Endothelial cell (in vitro differentiated cells): Measurements from ENCODE around the gene PTPRT. TPM values are rescaled to one million over a fixed set of nuclear protein-coding genes. Genes with fewer than 3 reads are reported as not detected.
"Not testable (repeated sequence)": the region's sequence is repeated elsewhere in the genome, so short reads cannot be mapped to it uniquely, and the experiment has no call there.

Experiments
- DNase-seq: peaks from one replicate; pipeline ENCODE4 v3.0.0; 2021; ENCODE audit warnings: low spot score
- H3K27ac Mint-ChIP-seq: one replicate; pipeline ENCODE4 v1.8.0; 2021; ENCODE audit warnings: mixed read lengths, inconsistent platforms; ENCODE audit not compliant: unreplicated experiment
- H3K27me3 Mint-ChIP-seq: one replicate; pipeline ENCODE4 v1.8.0; 2021; ENCODE audit warnings: mild to moderate bottlenecking, moderate library complexity, mixed read lengths, inconsistent platforms; ENCODE audit not compliant: unreplicated experiment
- H3K36me3 Mint-ChIP-seq: one replicate; pipeline ENCODE4 v1.8.0; 2021; ENCODE audit warnings: mild to moderate bottlenecking, low read depth, mixed read lengths, inconsistent platforms; ENCODE audit not compliant: unreplicated experiment
- H3K4me1 Mint-ChIP-seq: one replicate; pipeline ENCODE4 v1.8.0; 2021; ENCODE audit warnings: mild to moderate bottlenecking, mixed read lengths, inconsistent platforms; ENCODE audit not compliant: unreplicated experiment
- H3K4me3 Mint-ChIP-seq: one replicate; pipeline ENCODE4 v1.8.0; 2021; ENCODE audit warnings: mild to moderate bottlenecking, mixed read lengths, inconsistent platforms; ENCODE audit not compliant: unreplicated experiment
- H3K9me3 Mint-ChIP-seq: one replicate; pipeline ENCODE4 v1.8.0; 2021; ENCODE audit warnings: mixed read lengths, inconsistent platforms; ENCODE audit not compliant: unreplicated experiment
- total RNA-seq: library from RNA; stranded (reverse); fragmentation: NEBNext Ultra II Directional; extraction: Animal tissue kit (Norgen Biotek cat#: 25700); gene quantifications from one replicate; pipeline ENCODE4 v1.2.1, GENCODE V29; 2021; ENCODE audit not compliant: unreplicated experiment
- TF ChIP-seq, protein P1 (sequence below): fragments of 200-600 bp; sonication (generic); IDR thresholded peaks from one replicate; pipeline ENCODE4 v1.5.0; 2021; ENCODE audit warnings: antibody characterized with exemption; ENCODE audit not compliant: unreplicated experiment

The PTPRT gene
- total RNA-seq, 1 donor from 2014 or later: 0.10 TPM

DNA sequence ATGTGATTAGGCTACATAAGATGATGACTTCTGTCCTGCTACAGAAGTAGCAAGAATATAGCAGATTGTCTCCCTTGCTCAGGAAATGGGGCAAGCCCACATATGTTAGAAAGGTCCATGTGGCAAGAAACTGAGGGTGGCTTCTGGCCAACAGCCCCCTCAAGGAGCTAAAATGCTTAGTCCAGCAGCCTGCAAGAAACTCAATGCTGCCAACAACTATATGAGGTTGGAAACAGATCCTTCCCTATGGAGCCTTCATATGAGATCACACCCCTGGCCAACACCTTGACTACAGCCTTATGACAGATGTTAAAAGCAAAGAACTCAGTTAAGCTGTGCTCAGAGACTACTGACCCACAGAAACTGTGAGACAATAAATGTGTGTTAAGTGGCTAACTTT, 22.1 kb downstream of the PTPRT start:
- TF ChIP-seq, protein P1, sequence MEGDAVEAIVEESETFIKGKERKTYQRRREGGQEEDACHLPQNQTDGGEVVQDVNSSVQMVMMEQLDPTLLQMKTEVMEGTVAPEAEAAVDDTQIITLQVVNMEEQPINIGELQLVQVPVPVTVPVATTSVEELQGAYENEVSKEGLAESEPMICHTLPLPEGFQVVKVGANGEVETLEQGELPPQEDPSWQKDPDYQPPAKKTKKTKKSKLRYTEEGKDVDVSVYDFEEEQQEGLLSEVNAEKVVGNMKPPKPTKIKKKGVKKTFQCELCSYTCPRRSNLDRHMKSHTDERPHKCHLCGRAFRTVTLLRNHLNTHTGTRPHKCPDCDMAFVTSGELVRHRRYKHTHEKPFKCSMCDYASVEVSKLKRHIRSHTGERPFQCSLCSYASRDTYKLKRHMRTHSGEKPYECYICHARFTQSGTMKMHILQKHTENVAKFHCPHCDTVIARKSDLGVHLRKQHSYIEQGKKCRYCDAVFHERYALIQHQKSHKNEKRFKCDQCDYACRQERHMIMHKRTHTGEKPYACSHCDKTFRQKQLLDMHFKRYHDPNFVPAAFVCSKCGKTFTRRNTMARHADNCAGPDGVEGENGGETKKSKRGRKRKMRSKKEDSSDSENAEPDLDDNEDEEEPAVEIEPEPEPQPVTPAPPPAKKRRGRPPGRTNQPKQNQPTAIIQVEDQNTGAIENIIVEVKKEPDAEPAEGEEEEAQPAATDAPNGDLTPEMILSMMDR: no peak
- no peak for DNase-seq
- Mint-ChIP-seq H3K36me3 (peaks cover 4% of the 10 kb centered on the region), H3K27ac (no peak overlapping the region), H3K4me3 (no peak overlapping the region), H3K27me3 (peaks cover 3% of the 10 kb centered on the region), H3K4me1 (no peaks in the 10 kb centered on the region), H3K9me3 (peaks cover 33% of the 10 kb centered on the region)

GRCh38 chr20:43167021-43167420, 22.7 kb downstream of the PTPRT start:
- Mint-ChIP-seq H3K27ac (no peak overlapping the region), H3K4me1 (no peaks in the 10 kb centered on the region), H3K4me3 (no peak overlapping the region), H3K36me3 (peaks cover 4% of the 10 kb centered on the region), H3K27me3 (peaks cover 2% of the 10 kb centered on the region), H3K9me3 (peaks cover 34% of the 10 kb centered on the region)
- TF ChIP-seq, protein P1: no peak
- DNase-seq: no peak

- no peak for DNase-seq
- Mint-ChIP-seq H3K36me3 (peaks cover 4% of the 10 kb centered on the region), H3K27me3 (peaks cover 2% of the 10 kb centered on the region), H3K4me3 (no peak overlapping the region), H3K27ac (no peak overlapping the region), H3K4me1 (no peaks in the 10 kb centered on the region), H3K9me3 (peaks cover 31% of the 10 kb centered on the region)
- TF ChIP-seq, protein P1: no peak
These were observed 24.1 kb downstream of the PTPRT start for GRCh38 chr20:43165611-43166010.

GRCh38 chr20:43164736-43165135, 25.0 kb downstream of the PTPRT start:
- not testable (repeated sequence) for H3K27ac Mint-ChIP-seq, H3K4me1 Mint-ChIP-seq, DNase-seq, H3K36me3 Mint-ChIP-seq, H3K4me3 Mint-ChIP-seq, H3K27me3 Mint-ChIP-seq
- H3K9me3 Mint-ChIP-seq: peaks cover 32% of the 10 kb centered on the region

GRCh38 chr20:43161716-43162115, 28.0 kb downstream of the PTPRT start:
- TF ChIP-seq, protein P1: no peak
- Mint-ChIP-seq H3K9me3 (peaks cover 43% of the 10 kb centered on the region), H3K4me1 (no peaks in the 10 kb centered on the region), H3K4me3 (no peak overlapping the region), H3K27ac (no peak overlapping the region), H3K27me3 (peaks cover 2% of the 10 kb centered on the region), H3K36me3 (peaks cover 14% of the 10 kb centered on the region)
- no peak for DNase-seq

- H3K4me3 Mint-ChIP-seq: no peak overlapping the region
- H3K27ac Mint-ChIP-seq: no peak overlapping the region
- TF ChIP-seq, protein P1: no peak
- H3K36me3 Mint-ChIP-seq: peaks cover 14% of the 10 kb centered on the region
- DNase-seq: no peak
- peaks cover 2% of the 10 kb centered on the region for H3K27me3 Mint-ChIP-seq
- H3K4me1 Mint-ChIP-seq: no peaks in the 10 kb centered on the region
- peaks cover 43% of the 10 kb centered on the region for H3K9me3 Mint-ChIP-seq
These were observed 28.8 kb downstream of the PTPRT start for GRCh38 chr20:43160941-43161340.
